Psoas muscle (tissue), 8 donors: ENCODE data around the gene DEPDC1B. TPM values are rescaled to one million over a fixed set of nuclear protein-coding genes. Genes with fewer than 3 reads are reported as not detected.
A peak's percentile ranks its signal among the peaks of the same experiment; 100 is the strongest.

Source experiments
- ATAC-seq, 4 donors: fragments of 200-7000 bp; cut with Tn5 transposase; one replicate each; pipeline ENCODE4 v1.9.1; 2020; ENCODE audit warnings: moderate library complexity in 3 of 4, mild to moderate bottlenecking in 2 of 4
- DNase-seq, 2 donors: peaks; one replicate each; pipeline ENCODE4 v3.0.0-alpha.2; 2020
- H3K27ac ChIP-seq: fragments of 200-600 bp; one replicate; pipeline ENCODE4 v1.8.0; 2022
- H3K27me3 ChIP-seq, 3 donors: fragments of 200-600 bp in 1 of 3; one replicate each; pipeline versions ENCODE4 v1.6.1 to v1.8.0; 2013 to 2022; ENCODE audit warnings: low read length in 2 of 3, mild to moderate bottlenecking in 2 of 3, moderate library complexity in 1 of 3; ENCODE audit not compliant: insufficient read depth in 3 of 3
- H3K36me3 ChIP-seq, 2 donors: fragments of 200-600 bp in 1 of 2; one replicate each; pipeline versions ENCODE4 v1.6.1 to v1.8.0; 2013 to 2022; ENCODE audit warnings: low read depth in 1 of 2, mild to moderate bottlenecking in 1 of 2, moderate library complexity in 1 of 2; ENCODE audit not compliant: insufficient read depth in 1 of 2
- H3K4me1 ChIP-seq: fragments of 200-600 bp; one replicate; pipeline ENCODE4 v1.8.0; 2022
- H3K4me3 ChIP-seq: fragments of 200-600 bp; one replicate; pipeline ENCODE4 v1.8.0; 2022; ENCODE audit warnings: mild to moderate bottlenecking
- H3K9me3 ChIP-seq: fragments of 200-600 bp; one replicate; pipeline ENCODE4 v1.8.0; 2022
- CTCF ChIP-seq: fragments of 200-600 bp; IDR thresholded peaks from one replicate; pipeline ENCODE4 v1.8.0; 2022; ENCODE audit warnings: antibody characterized with exemption
- WGBS, 3 donors: extraction: QIAGEN DNeasy Blood & Tissue Kit; methylation state at CpG; one replicate each; pipeline versions ENCODE4 v1.1.6 to v1.1.7; 2013; 5-methylcytosine and 5-hydroxymethylcytosine counted together
- intact Hi-C, 2 donors: fragments of 100-400 bp; cut with DNase I; formaldehyde crosslinking; loops; one replicate each; pipeline versions ENCODE4 v1.11.0 to v1.14.2; 2022
- long read RNA-seq, 2 donors: library from polyadenylated mRNA; unstranded; transcript quantifications; one replicate each; pipeline ENCODE4 v2.0.0, GENCODE V29; 2021
- polyA plus RNA-seq, 3 donors: library from polyadenylated mRNA; stranded (reverse); fragments of 200-250 nt; gene quantifications; one replicate each; pipeline ENCODE4 v1.2.3, GENCODE V29; 2013
- total RNA-seq, 4 donors: library from RNA; stranded (reverse); fragmentation: NEBNext Ultra II Directional in 2 of 4; extraction: Animal tissue kit (Norgen Biotek cat#: 25700) in 2 of 4; gene quantifications; one replicate each; pipeline versions ENCODE4 v1.2.1 to v1.2.4, GENCODE V29; 2021 to 2023
- donor health status: healthy with polysubstance abuse.
- donor health status: DM: no; HTN: no; CAD: no; lungs with moderate emphysema.
- donor health status: Bipolar disorder and iron deficiency.
- donor health status: healthy.
- donor health status: DM: yes; HTN: yes; CAD: no.
- donor health status: DM: no; HTN: no; CAD: no.
- donor health status: DM: no; HTN: no; CAD: no.
- donor health status: DM: yes; HTN: yes; CAD: no.

DEPDC1B gene
- under 1 TPM in 1 of 4 donors, not detected in 3; 0.15 TPM for total RNA-seq
- polyA plus RNA-seq: under 1 TPM in 2 of 3 donors, not detected in 1; 0.05 to 0.06 TPM
- long read RNA-seq, donor 1: 0 reads
- long read RNA-seq, donor 2: 0 reads

GRCh38 chr5:60699609-60700415 is at the start of gene DEPDC1B:
DEPDC1B (minus strand) TSS chr5:60700166; CDS start chr5:60700093, 73 bp downstream.
- H3K4me3 ChIP-seq: peak within 1 kb of the TSS; percentile 95
- peak within 1 kb of the TSS; percentile 55 for H3K27ac ChIP-seq
- H3K36me3 ChIP-seq: no peaks in the 10 kb centered on the region
- DNase-seq (peak; percentile 83 to 89), ATAC-seq (peak; percentile 92 to 99 (median 97))
- 0% methylated on average over 70 to 72 of the region's 72 CpGs for WGBS, 3 donors
- TF ChIP-seq CTCF: no peak
- no peaks in the 10 kb centered on the region for H3K27me3 ChIP-seq
- intact Hi-C loops: no loop called here
- no peaks in the 10 kb centered on the region for H3K9me3 ChIP-seq
- peaks cover 7% of the 10 kb centered on the region for H3K4me1 ChIP-seq

- Histone ChIP-seq H3K4me3 (no peak overlapping the region), H3K36me3 (no peaks in the 10 kb centered on the region), H3K9me3 (no peaks in the 10 kb centered on the region), H3K4me1 (no peaks in the 10 kb centered on the region), H3K27me3 (no peaks in the 10 kb centered on the region), H3K27ac (no peak overlapping the region)
- TF ChIP-seq CTCF: no peak
- no peak for ATAC-seq
- no peak for DNase-seq
- intact Hi-C loops: no loop called here
- WGBS, 3 donors: 96 to 97% (median 97%) methylated on average over 6 of the region's 6 CpGs
These were observed 44.7 kb upstream of the DEPDC1B start for GRCh38 chr5:60744682-60745081.

GRCh38 chr5:60743511-60744314 is 43.7 kb upstream of the DEPDC1B start:
- DNase-seq (no peak), ATAC-seq (no peak)
- Histone ChIP-seq H3K27ac (no peak overlapping the region), H3K36me3 (no peaks in the 10 kb centered on the region), H3K9me3 (no peaks in the 10 kb centered on the region), H3K4me1 (no peaks in the 10 kb centered on the region), H3K4me3 (no peak overlapping the region), H3K27me3 (no peaks in the 10 kb centered on the region)
- intact Hi-C loops: no loop called here
- no peak for TF ChIP-seq CTCF
- 92 to 94% (median 93%) methylated on average over 38 to 40 of the region's 40 CpGs for WGBS, 3 donors

GRCh38 chr5:60740322-60740721 is 40.4 kb upstream of the DEPDC1B start:
- intact Hi-C loops: no loop called here

More at GRCh38 chr5:60740322-60740721, 40.4 kb upstream of the DEPDC1B start:
- no peak overlapping the region for H3K4me3 ChIP-seq
- no peaks in the 10 kb centered on the region for H3K36me3 ChIP-seq
- no peak overlapping the region for H3K27ac ChIP-seq
- ATAC-seq (no peak), DNase-seq (no peak)
- 89 to 96% (median 94%) methylated on average over 2 of the region's 2 CpGs for WGBS, 3 donors
- no peaks in the 10 kb centered on the region for H3K4me1 ChIP-seq
- no peaks in the 10 kb centered on the region for H3K27me3 ChIP-seq
- no peaks in the 10 kb centered on the region for H3K9me3 ChIP-seq
- no peak for TF ChIP-seq CTCF
